PFSK-1 (cell line): ENCODE data around the gene NR2F6.

Source experiments
- FOXP2 ChIP-seq: optimal IDR thresholded peaks from 2 replicates; pipeline ENCODE3; 2011; ENCODE audit warnings: borderline replicate concordance, control low read depth, inconsistent platforms; ENCODE audit not compliant: insufficient read depth; ENCODE audit errors: extremely low read length, extremely low read depth
- POLR2AphosphoS5 ChIP-seq: IDR thresholded peaks from 2 replicates; pipeline ENCODE4 v1.6.1; 2012; ENCODE audit warnings: low read depth, mild to moderate bottlenecking, control low read depth, low read length, moderate library complexity
- SIN3A ChIP-seq: IDR thresholded peaks from 2 replicates; pipeline ENCODE4 v1.6.1; 2012; ENCODE audit warnings: mild to moderate bottlenecking, low read length, moderate library complexity, borderline replicate concordance; ENCODE audit not compliant: insufficient read depth
- TAF1 ChIP-seq: IDR thresholded peaks from 2 replicates; pipeline ENCODE4 v1.6.1; 2012; ENCODE audit warnings: low read length, control low read depth, borderline replicate concordance; ENCODE audit not compliant: insufficient read depth
- TF ChIP-seq, protein P1 (sequence below), 2 experiments: IDR thresholded peaks; 2 replicates each; pipeline versions ENCODE4 v1.6.1 to v1.8.0; 2011 to 2012; ENCODE audit warnings: low read depth in 2 of 2, low read length in 2 of 2, control low read depth in 1 of 2, inconsistent platforms in 1 of 2, mild to moderate bottlenecking in 1 of 2, moderate library complexity in 1 of 2; ENCODE audit not compliant: insufficient read depth in 1 of 2

The NR2F6 gene

DNA sequence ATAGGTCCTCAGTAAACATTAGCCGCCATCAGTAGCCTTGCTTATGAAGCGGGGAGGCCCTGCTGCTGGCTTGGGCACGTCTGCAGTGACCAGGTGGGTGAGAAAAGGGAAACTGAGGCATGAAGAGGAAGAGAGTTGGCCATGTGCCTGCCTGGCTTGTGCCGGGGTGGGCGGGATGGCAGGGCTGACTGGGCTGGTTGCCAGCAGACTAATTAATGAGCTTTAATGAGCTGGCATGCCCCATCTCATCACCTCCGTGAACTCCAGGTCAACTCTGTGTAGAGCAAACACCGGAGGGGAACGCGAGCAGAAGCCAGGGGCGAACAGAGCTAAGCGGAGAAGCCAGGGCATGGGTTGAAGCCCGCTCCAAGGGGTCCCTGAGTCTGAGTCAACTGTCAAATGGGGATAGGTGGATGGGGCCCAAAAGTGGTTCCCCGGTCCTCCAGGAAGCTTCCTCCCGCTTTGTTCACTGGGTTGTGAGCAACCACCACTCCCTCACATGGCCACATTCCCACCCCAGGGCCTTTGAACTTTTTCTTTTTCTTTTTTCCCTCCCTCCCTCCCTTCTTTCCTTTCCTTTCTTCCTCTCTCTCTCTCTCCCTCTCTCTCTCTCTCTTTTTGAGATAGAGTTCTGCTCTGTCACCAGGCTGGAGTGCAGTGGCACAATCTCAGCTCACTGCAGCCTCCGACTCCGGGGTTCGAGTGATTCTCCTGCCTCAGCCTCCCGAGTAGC is 8.7 kb downstream of the NR2F6 start:
- TF ChIP-seq TAF1 (no peak), SIN3A (no peak), POLR2AphosphoS5 (no peak), FOXP2 (no peak)
- TF ChIP-seq, protein P1, sequence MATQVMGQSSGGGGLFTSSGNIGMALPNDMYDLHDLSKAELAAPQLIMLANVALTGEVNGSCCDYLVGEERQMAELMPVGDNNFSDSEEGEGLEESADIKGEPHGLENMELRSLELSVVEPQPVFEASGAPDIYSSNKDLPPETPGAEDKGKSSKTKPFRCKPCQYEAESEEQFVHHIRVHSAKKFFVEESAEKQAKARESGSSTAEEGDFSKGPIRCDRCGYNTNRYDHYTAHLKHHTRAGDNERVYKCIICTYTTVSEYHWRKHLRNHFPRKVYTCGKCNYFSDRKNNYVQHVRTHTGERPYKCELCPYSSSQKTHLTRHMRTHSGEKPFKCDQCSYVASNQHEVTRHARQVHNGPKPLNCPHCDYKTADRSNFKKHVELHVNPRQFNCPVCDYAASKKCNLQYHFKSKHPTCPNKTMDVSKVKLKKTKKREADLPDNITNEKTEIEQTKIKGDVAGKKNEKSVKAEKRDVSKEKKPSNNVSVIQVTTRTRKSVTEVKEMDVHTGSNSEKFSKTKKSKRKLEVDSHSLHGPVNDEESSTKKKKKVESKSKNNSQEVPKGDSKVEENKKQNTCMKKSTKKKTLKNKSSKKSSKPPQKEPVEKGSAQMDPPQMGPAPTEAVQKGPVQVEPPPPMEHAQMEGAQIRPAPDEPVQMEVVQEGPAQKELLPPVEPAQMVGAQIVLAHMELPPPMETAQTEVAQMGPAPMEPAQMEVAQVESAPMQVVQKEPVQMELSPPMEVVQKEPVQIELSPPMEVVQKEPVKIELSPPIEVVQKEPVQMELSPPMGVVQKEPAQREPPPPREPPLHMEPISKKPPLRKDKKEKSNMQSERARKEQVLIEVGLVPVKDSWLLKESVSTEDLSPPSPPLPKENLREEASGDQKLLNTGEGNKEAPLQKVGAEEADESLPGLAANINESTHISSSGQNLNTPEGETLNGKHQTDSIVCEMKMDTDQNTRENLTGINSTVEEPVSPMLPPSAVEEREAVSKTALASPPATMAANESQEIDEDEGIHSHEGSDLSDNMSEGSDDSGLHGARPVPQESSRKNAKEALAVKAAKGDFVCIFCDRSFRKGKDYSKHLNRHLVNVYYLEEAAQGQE (IDR thresholded peaks at IDR 0.05; ENCODE audit: insufficient read depth in 1 of 2, low read depth in 2 of 2, low read length in 2 of 2) = no peak

DNA sequence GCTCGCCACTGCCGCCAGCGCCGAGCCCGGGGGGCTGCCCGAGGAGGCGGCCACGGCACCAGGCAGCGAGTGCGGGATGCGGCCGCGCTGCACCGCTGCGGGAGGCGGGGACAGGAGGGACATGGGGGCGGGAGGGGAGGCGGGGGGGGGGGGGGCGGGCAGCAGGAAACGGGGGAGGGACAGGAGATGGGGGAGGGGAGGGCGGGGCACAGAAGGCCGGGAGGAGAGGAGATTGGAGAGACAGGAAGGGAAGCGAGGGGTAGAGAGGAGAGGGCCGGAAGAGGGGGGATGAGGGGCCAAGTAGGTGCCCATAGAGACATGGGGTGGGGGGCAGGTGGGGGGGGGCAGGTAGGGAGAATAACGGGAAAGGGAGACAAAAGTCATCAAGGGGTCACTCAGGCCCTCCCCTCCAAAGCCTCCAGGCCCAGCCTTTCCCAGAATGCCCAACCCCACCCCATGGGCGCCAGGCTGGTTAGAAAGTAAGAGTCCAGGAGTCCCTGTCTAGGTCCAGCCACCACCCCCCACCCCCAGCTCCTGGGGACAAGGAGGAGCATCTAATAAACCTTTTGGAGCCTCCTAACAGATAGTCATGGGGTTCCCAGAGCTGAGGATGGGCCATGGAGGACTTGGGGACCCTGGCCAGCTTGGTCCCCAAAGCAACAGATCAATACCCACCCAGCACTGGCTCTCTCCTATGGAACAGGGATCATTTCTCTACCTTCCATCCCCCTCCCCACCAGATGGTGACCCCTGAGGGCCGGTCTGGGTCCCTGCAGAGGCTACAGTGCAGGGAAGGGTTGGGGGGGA is 9.5 kb downstream of the NR2F6 start:
- TF ChIP-seq FOXP2 (peak; percentile 6), TAF1 (peak; percentile 50; the same call in 1 of the 2 replicates), SIN3A (no peak), POLR2AphosphoS5 (peak; percentile 77; the same call in 1 of the 2 replicates)
- TF ChIP-seq, protein P1 (IDR thresholded peaks at IDR 0.05; ENCODE audit: insufficient read depth in 1 of 2, low read depth in 2 of 2, low read length in 2 of 2) = no peak

DNA sequence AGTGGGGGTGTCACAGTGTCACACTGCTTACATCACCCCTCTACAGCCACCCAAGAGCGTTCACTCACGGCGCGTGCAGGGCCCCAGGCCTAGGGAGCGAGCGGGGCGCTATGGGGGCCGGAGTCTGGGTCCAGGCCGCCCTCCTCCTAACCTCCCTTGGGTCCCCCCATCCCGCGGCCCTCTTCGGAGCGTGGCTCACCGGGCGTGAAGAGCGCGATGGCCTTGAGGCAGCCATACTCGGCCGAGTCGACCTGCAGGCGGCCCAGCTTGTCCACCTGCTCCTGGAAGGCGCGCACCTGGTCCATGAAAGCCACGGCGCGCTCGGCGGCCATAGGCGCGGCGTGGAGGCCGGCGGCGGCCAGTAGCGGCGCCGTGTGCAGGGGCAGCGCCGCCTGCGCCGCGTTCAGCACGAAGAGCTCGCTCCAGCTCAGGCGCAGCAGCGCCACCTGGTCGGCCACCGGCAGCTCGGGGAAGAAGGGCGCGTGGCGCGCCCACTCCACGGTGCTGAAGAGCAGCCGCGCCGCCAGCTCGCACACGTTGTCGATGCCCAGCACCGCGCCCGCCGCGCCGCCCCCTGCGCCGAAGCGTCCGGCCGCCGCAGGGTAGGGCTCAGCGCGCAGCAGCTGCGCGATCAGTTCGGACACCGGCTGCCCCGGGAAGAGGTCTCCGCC is 10.3 kb downstream of the NR2F6 start:
- TF ChIP-seq SIN3A = no peak
- no peak for TF ChIP-seq FOXP2
- TF ChIP-seq TAF1 = no peak

DNA sequence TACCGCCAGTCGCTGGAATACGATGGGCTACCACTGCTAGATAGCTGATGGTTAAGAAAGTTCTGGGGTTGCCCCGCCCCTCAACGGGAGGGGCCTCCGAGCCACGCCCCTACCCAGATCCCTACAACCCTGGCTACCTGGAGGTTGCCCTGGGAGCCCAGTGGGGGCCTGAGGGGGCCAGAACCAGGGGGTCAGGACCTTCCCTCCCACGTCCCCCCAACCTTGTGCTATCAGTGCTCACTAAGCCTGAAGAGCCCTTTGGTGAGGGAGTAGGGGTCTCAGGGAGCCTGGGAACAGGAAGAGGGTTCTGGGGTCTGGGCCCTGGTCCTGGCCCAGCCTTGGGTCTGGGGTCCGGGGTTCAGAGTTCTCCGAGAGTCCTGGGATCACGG is 10.8 kb downstream of the NR2F6 start:
- no peak for TF ChIP-seq FOXP2
- no peak for TF ChIP-seq SIN3A
- TF ChIP-seq POLR2AphosphoS5 = peak; percentile 70; the same call in 1 of the 2 replicates
- 0 out of 2 replicates have a peak, but pooled peaks have one; percentile 50 for TF ChIP-seq TAF1
- TF ChIP-seq, protein P1 (IDR thresholded peaks at IDR 0.05; ENCODE audit: insufficient read depth in 1 of 2, low read depth in 2 of 2, low read length in 2 of 2) = no peak

DNA sequence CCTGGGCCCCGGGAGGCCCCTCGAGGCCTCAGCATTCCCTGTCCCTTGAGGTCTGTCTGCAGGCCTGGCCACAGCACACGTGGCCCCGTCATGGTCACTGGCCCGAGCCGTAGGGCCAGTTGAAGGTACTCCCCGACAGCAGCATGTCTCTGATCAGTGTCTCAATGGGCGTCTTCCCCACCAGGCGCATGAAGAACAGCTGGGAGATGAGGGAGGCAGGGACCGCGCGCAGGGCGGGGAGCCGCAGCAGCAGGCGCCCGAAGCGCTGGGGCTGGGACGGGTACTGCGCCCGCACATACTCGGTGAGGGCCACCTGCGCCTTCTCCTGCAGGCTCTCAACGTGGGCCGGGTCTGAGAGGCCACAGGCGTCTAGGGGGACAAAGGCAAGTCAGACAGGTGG is 13.5 kb downstream of the NR2F6 start:
- TF ChIP-seq TAF1 (no peak), SIN3A (no peak), FOXP2 (no peak), POLR2AphosphoS5 (no peak)
- TF ChIP-seq, protein P1 (IDR thresholded peaks at IDR 0.05; ENCODE audit: insufficient read depth in 1 of 2, low read depth in 2 of 2, low read length in 2 of 2) = no peak
